NOMO-1 (cell line): ENCODE data around the gene NEK6.

ENCODE experiments used
- DNase-seq, 2 experiments: peaks; one replicate each; lab custom pipeline; 2025; ENCODE audit not compliant: unreplicated experiment in 2 of 2; lab: John Stamatoyannopoulos, UW

NEK6 gene

GRCh38 chr9:124293718-124294506, 36.2 kb downstream of the NEK6 start:
- DNase-seq: peak; percentile 13 to 19

- DNase-seq: peak; percentile 31 to 43
These were observed 37.5 kb downstream of the NEK6 start for GRCh38 chr9:124295159-124295794.

- no peak for DNase-seq
These were observed 38.3 kb downstream of the NEK6 start for GRCh38 chr9:124296094-124296493.

- no peak for DNase-seq
These were observed 39.2 kb downstream of the NEK6 start for GRCh38 chr9:124296796-124297550.

GRCh38 chr9:124297551-124297901, 39.8 kb downstream of the NEK6 start:
- DNase-seq: no peak

- no peak for DNase-seq
These were observed 40.3 kb downstream of the NEK6 start for GRCh38 chr9:124297915-124298645.

- DNase-seq: no peak
These were observed 41.0 kb downstream of the NEK6 start for GRCh38 chr9:124298646-124299235.

GRCh38 chr9:124299515-124300090, 41.9 kb downstream of the NEK6 start:
- DNase-seq: no peak

GRCh38 chr9:124300312-124300711, 42.6 kb downstream of the NEK6 start:
- DNase-seq: no peak

GRCh38 chr9:124302921-124303320, 45.2 kb downstream of the NEK6 start:
- DNase-seq: no peak

- no peak for DNase-seq
These were observed 46.0 kb downstream of the NEK6 start for GRCh38 chr9:124303762-124304161.

GRCh38 chr9:124304285-124304684, 46.5 kb downstream of the NEK6 start:
- no peak for DNase-seq

GRCh38 chr9:124306098-124306735, 48.5 kb downstream of the NEK6 start:
- DNase-seq: no peak

GRCh38 chr9:124307379-124308030, 49.8 kb downstream of the NEK6 start:
- DNase-seq: no peak

GRCh38 chr9:124308606-124309491, 51.1 kb downstream of the NEK6 start:
- no peak for DNase-seq

- DNase-seq: no peak
These were observed 51.9 kb downstream of the NEK6 start for GRCh38 chr9:124309667-124310084.

- DNase-seq: no peak
These were observed 53.5 kb downstream of the NEK6 start for GRCh38 chr9:124311283-124311682.
